Measurements from ENCODE around the gene MPPED1.

The MPPED1 gene

GRCh38 chr22:43443152-43443471 lies 31.3 kb downstream of the MPPED1 start:
- ChIA-PET CTCF (no interaction called here), POLR2A (no interaction called here)
- DNase-seq (ENCODE audit: low read depth, low spot score), result no peak
- H3K4me3 ChIP-seq (ENCODE audit: low read depth, low read length), result no peak overlapping the region
- TF ChIP-seq, protein P1, sequence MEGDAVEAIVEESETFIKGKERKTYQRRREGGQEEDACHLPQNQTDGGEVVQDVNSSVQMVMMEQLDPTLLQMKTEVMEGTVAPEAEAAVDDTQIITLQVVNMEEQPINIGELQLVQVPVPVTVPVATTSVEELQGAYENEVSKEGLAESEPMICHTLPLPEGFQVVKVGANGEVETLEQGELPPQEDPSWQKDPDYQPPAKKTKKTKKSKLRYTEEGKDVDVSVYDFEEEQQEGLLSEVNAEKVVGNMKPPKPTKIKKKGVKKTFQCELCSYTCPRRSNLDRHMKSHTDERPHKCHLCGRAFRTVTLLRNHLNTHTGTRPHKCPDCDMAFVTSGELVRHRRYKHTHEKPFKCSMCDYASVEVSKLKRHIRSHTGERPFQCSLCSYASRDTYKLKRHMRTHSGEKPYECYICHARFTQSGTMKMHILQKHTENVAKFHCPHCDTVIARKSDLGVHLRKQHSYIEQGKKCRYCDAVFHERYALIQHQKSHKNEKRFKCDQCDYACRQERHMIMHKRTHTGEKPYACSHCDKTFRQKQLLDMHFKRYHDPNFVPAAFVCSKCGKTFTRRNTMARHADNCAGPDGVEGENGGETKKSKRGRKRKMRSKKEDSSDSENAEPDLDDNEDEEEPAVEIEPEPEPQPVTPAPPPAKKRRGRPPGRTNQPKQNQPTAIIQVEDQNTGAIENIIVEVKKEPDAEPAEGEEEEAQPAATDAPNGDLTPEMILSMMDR (IDR thresholded peaks at IDR 0.05; ENCODE audit: insufficient read depth, low read length, missing control alignments), result no peak

GRCh38 chr22:43446037-43446803 lies 34.4 kb downstream of the MPPED1 start:
- TF ChIP-seq, protein P1 (IDR thresholded peaks at IDR 0.05; ENCODE audit: insufficient read depth, low read length, missing control alignments), result no peak
- no peak for DNase-seq (ENCODE audit: low read depth, low spot score)
- CTCF ChIA-PET, result no interaction called here
- POLR2A ChIA-PET, result no interaction called here
- no peak overlapping the region for H3K4me3 ChIP-seq (ENCODE audit: low read depth, low read length)

- H3K4me3 ChIP-seq (ENCODE audit: low read depth, low read length), result no peak overlapping the region
- TF ChIP-seq, protein P1 (IDR thresholded peaks at IDR 0.05; ENCODE audit: insufficient read depth, low read length, missing control alignments), result no peak
- ChIA-PET POLR2A (no interaction called here), CTCF (no interaction called here)
- DNase-seq (ENCODE audit: low read depth, low spot score), result no peak
These were observed 35.1 kb downstream of the MPPED1 start for GRCh38 chr22:43446916-43447315.

DNA sequence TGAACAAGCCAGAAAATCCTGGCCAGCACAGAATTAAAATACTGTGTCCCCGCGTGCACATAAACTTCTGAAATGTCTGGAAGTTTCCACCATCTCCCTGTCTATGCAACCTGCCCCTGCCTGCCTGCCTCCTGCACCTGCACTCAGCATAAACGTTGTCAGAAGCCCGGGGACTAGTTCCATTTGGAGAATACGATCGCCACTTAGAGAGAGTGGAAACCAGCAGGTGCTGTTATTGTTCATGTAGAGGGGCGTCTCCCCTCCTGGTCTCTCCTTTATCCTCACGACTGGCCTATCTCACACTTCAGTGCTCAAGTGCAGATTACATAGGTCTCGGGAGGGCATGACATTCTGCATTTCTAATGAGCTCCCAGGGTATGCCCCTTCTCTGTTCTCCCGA lies 35.6 kb downstream of the MPPED1 start:
- POLR2A ChIA-PET, result no interaction called here
- TF ChIP-seq, protein P1 (IDR thresholded peaks at IDR 0.05; ENCODE audit: insufficient read depth, low read length, missing control alignments), result no peak
- no peak overlapping the region for H3K4me3 ChIP-seq (ENCODE audit: low read depth, low read length)
- CTCF ChIA-PET, result no interaction called here
- no peak for DNase-seq (ENCODE audit: low read depth, low spot score)

- ChIA-PET POLR2A (no interaction called here), CTCF (no interaction called here)
- DNase-seq (ENCODE audit: low read depth, low spot score), result no peak
- no peak overlapping the region for H3K4me3 ChIP-seq (ENCODE audit: low read depth, low read length)
- TF ChIP-seq, protein P1 (IDR thresholded peaks at IDR 0.05; ENCODE audit: insufficient read depth, low read length, missing control alignments), result no peak
These were observed 36.2 kb downstream of the MPPED1 start for GRCh38 chr22:43448048-43448447.

DNA sequence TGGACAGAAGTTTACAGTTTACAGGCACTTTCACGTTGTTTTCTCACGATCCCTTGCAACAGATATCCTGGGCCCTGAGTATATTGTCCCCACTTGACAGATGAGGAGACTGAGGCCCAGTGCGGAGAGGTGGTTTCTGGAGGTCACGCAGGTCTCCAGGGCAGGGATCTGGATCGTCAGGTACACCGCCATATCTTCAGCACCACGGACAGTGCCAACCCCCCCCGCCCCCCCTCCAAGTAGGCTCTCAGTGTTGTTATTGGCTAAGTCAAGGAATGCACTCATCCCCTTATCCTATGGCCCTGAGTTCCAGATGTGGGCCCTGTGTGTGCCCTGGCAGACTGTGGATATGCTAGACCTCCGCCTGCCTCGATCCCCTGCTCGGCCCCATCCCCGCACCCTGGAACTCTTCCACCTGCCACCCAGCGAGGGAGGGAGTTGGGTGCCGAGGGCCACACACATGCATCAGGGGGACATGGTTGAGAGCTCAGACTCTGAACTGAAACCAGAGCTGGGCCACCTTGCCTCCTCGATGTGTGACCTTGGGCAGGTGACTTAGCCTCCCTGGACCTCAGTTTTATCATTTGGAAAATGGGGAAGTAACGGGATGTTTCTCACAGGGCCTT lies 37.5 kb downstream of the MPPED1 start:
- no peak for DNase-seq (ENCODE audit: low read depth, low spot score)
- no peak overlapping the region for H3K4me3 ChIP-seq (ENCODE audit: low read depth, low read length)
- TF ChIP-seq, protein P1 (IDR thresholded peaks at IDR 0.05; ENCODE audit: insufficient read depth, low read length, missing control alignments), result no peak
- ChIA-PET CTCF (no interaction called here), POLR2A (no interaction called here)
